ENCODE results near the gene BAIAP2. TPM values are rescaled to one million over a fixed set of nuclear protein-coding genes. Genes with fewer than 3 reads are reported as not detected.

Gene BAIAP2
- total RNA-seq, 1 donor from 2014 or later, result 5.5 TPM

- H3K4me3 Mint-ChIP-seq, result no peak overlapping the region
- H3K36me3 Mint-ChIP-seq (ENCODE audit: low read depth), result no peaks in the 10 kb centered on the region
- H3K27ac Mint-ChIP-seq, result no peak overlapping the region
- DNase-seq, result no peak
- intact Hi-C loops (cut with micrococcal nuclease), result loop anchor here (5.0 kb wide), 2 partner anchors 139 to 676 kb away; no protein-coding TSS in a partner anchor
- no peaks in the 10 kb centered on the region for H3K27me3 Mint-ChIP-seq
- no peaks in the 10 kb centered on the region for H3K4me1 Mint-ChIP-seq
- no peaks in the 10 kb centered on the region for H3K9me3 Mint-ChIP-seq
These were observed 67.9 kb downstream of the BAIAP2 start for GRCh38 chr17:81102869-81103268.

- intact Hi-C loops (cut with micrococcal nuclease), result loop anchor here (5.0 kb wide), 2 partner anchors 139 to 676 kb away; no protein-coding TSS in a partner anchor
- Mint-ChIP-seq H3K4me3 (no peak overlapping the region), H3K9me3 (no peaks in the 10 kb centered on the region), H3K27me3 (no peaks in the 10 kb centered on the region), H3K36me3 (ENCODE audit: low read depth) (no peaks in the 10 kb centered on the region), H3K27ac (no peak overlapping the region), H3K4me1 (no peaks in the 10 kb centered on the region)
- no peak for DNase-seq
These were observed 68.4 kb downstream of the BAIAP2 start for GRCh38 chr17:81103379-81103778.

GRCh38 chr17:81106716-81107115, 71.8 kb downstream of the BAIAP2 start:
- Mint-ChIP-seq H3K4me3 (no peak overlapping the region), H3K4me1 (peaks cover 4% of the 10 kb centered on the region), H3K27me3 (no peaks in the 10 kb centered on the region), H3K36me3 (ENCODE audit: low read depth) (no peaks in the 10 kb centered on the region), H3K27ac (no peak overlapping the region), H3K9me3 (no peaks in the 10 kb centered on the region)
- intact Hi-C loops (cut with micrococcal nuclease), result no loop called here
- DNase-seq, result no peak

- Mint-ChIP-seq H3K36me3 (ENCODE audit: low read depth) (no peaks in the 10 kb centered on the region), H3K9me3 (no peaks in the 10 kb centered on the region), H3K4me3 (no peak overlapping the region), H3K4me1 (peaks cover 4% of the 10 kb centered on the region), H3K27me3 (no peaks in the 10 kb centered on the region), H3K27ac (no peak overlapping the region)
- DNase-seq, result no peak
- intact Hi-C loops (cut with micrococcal nuclease), result no loop called here
These were observed 73.3 kb downstream of the BAIAP2 start for GRCh38 chr17:81108220-81108619.

- no peak overlapping the region for H3K27ac Mint-ChIP-seq
- H3K27me3 Mint-ChIP-seq, result no peaks in the 10 kb centered on the region
- no peak overlapping the region for H3K4me3 Mint-ChIP-seq
- DNase-seq, result no peak
- intact Hi-C loops (cut with micrococcal nuclease), result no loop called here
- no peaks in the 10 kb centered on the region for H3K36me3 Mint-ChIP-seq (ENCODE audit: low read depth)
- peaks cover 4% of the 10 kb centered on the region for H3K4me1 Mint-ChIP-seq
- no peaks in the 10 kb centered on the region for H3K9me3 Mint-ChIP-seq
These were observed 75.0 kb downstream of the BAIAP2 start for GRCh38 chr17:81109957-81110356.

- intact Hi-C loops (cut with micrococcal nuclease), result no loop called here
- Mint-ChIP-seq H3K27ac (no peak overlapping the region), H3K27me3 (no peaks in the 10 kb centered on the region), H3K4me1 (peaks cover 4% of the 10 kb centered on the region), H3K4me3 (no peak overlapping the region), H3K9me3 (no peaks in the 10 kb centered on the region), H3K36me3 (ENCODE audit: low read depth) (no peaks in the 10 kb centered on the region)
- no peak for DNase-seq
These were observed 75.6 kb downstream of the BAIAP2 start for GRCh38 chr17:81110488-81111040.

GRCh38 chr17:81111066-81111465, 76.1 kb downstream of the BAIAP2 start:
- no peak overlapping the region for H3K4me3 Mint-ChIP-seq
- H3K27ac Mint-ChIP-seq, result no peak overlapping the region
- DNase-seq, result no peak
- H3K27me3 Mint-ChIP-seq, result no peaks in the 10 kb centered on the region
- peaks cover 4% of the 10 kb centered on the region for H3K4me1 Mint-ChIP-seq
- no peaks in the 10 kb centered on the region for H3K36me3 Mint-ChIP-seq (ENCODE audit: low read depth)
- no peaks in the 10 kb centered on the region for H3K9me3 Mint-ChIP-seq
- intact Hi-C loops (cut with micrococcal nuclease), result no loop called here

- H3K4me3 Mint-ChIP-seq, result no peak overlapping the region
- intact Hi-C loops (cut with micrococcal nuclease), result no loop called here
- no peak overlapping the region for H3K27ac Mint-ChIP-seq
- DNase-seq, result no peak
- peaks cover 4% of the 10 kb centered on the region for H3K4me1 Mint-ChIP-seq
- H3K36me3 Mint-ChIP-seq (ENCODE audit: low read depth), result no peaks in the 10 kb centered on the region
- H3K27me3 Mint-ChIP-seq, result no peaks in the 10 kb centered on the region
- no peaks in the 10 kb centered on the region for H3K9me3 Mint-ChIP-seq
These were observed 77.5 kb downstream of the BAIAP2 start for GRCh38 chr17:81112450-81112849.

- H3K4me3 Mint-ChIP-seq, result no peak overlapping the region
These were observed 78.3 kb downstream of the BAIAP2 start for GRCh38 chr17:81113158-81113724.

GRCh38 chr17:81114351-81115093, 79.6 kb downstream of the BAIAP2 start:
- intact Hi-C loops (cut with micrococcal nuclease), result no loop called here
- no peak for DNase-seq
- Mint-ChIP-seq H3K27ac (no peak overlapping the region), H3K36me3 (ENCODE audit: low read depth) (no peaks in the 10 kb centered on the region), H3K4me1 (peaks cover 8% of the 10 kb centered on the region), H3K27me3 (peaks cover 2% of the 10 kb centered on the region), H3K4me3 (no peak overlapping the region), H3K9me3 (no peaks in the 10 kb centered on the region)

More at GRCh38 chr17:81113158-81113724, 78.3 kb downstream of the BAIAP2 start:
- Mint-ChIP-seq H3K4me1 (peaks cover 4% of the 10 kb centered on the region), H3K27me3 (no peaks in the 10 kb centered on the region), H3K27ac (no peak overlapping the region), H3K36me3 (ENCODE audit: low read depth) (no peaks in the 10 kb centered on the region), H3K9me3 (no peaks in the 10 kb centered on the region)
- intact Hi-C loops (cut with micrococcal nuclease), result no loop called here
- DNase-seq, result no peak

- intact Hi-C loops (cut with micrococcal nuclease), result no loop called here
- Mint-ChIP-seq H3K27ac (no peak overlapping the region), H3K9me3 (no peaks in the 10 kb centered on the region), H3K36me3 (ENCODE audit: low read depth) (no peaks in the 10 kb centered on the region), H3K4me3 (no peak overlapping the region), H3K27me3 (peaks cover 2% of the 10 kb centered on the region), H3K4me1 (peaks cover 4% of the 10 kb centered on the region)
- no peak for DNase-seq
These were observed 80.3 kb downstream of the BAIAP2 start for GRCh38 chr17:81115219-81115618.

GRCh38 chr17:81115749-81116464, 81.0 kb downstream of the BAIAP2 start:
- Mint-ChIP-seq H3K4me1 (peaks cover 4% of the 10 kb centered on the region), H3K4me3 (no peak overlapping the region), H3K36me3 (ENCODE audit: low read depth) (no peaks in the 10 kb centered on the region), H3K27ac (no peak overlapping the region), H3K9me3 (no peaks in the 10 kb centered on the region), H3K27me3 (peaks cover 2% of the 10 kb centered on the region)
- intact Hi-C loops (cut with micrococcal nuclease), result no loop called here
- no peak for DNase-seq

- no peak for DNase-seq
- no peak overlapping the region for H3K4me3 Mint-ChIP-seq
- H3K9me3 Mint-ChIP-seq, result no peaks in the 10 kb centered on the region
- intact Hi-C loops (cut with micrococcal nuclease), result no loop called here
- peaks cover 4% of the 10 kb centered on the region for H3K4me1 Mint-ChIP-seq
- H3K27ac Mint-ChIP-seq, result no peak overlapping the region
- no peaks in the 10 kb centered on the region for H3K36me3 Mint-ChIP-seq (ENCODE audit: low read depth)
- peaks cover 2% of the 10 kb centered on the region for H3K27me3 Mint-ChIP-seq
These were observed 81.8 kb downstream of the BAIAP2 start for GRCh38 chr17:81116704-81117103.

GRCh38 chr17:81117672-81118198, 82.8 kb downstream of the BAIAP2 start:
- Mint-ChIP-seq H3K9me3 (no peaks in the 10 kb centered on the region), H3K27ac (no peak overlapping the region), H3K4me1 (peaks cover 4% of the 10 kb centered on the region), H3K36me3 (ENCODE audit: low read depth) (no peaks in the 10 kb centered on the region), H3K4me3 (no peak overlapping the region), H3K27me3 (peaks cover 2% of the 10 kb centered on the region)
- DNase-seq, result no peak
- intact Hi-C loops (cut with micrococcal nuclease), result no loop called here
